ENCODE data around the gene EBF3. TPM values are rescaled to one million over a fixed set of nuclear protein-coding genes. Genes with fewer than 3 reads are reported as not detected.
A peak's percentile ranks its signal among the peaks of the same experiment; 100 is the strongest.

Gene EBF3
- total RNA-seq, 4 donors from 2014 or later: 0.42 to 2.9 (median 1.3) TPM

GRCh38 chr10:129952378-129953118, 11.5 kb downstream of the EBF3 start:
- H3K27ac ChIP-seq: peak overlapping the region in 2 of 4 donors; percentile 68 to 69

GRCh38 chr10:129951970-129952265, 12.2 kb downstream of the EBF3 start:
- Histone ChIP-seq H3K27me3 (peaks cover 0 to 84% (median 4%) of the 10 kb centered on the region in 4 donors), H3K27ac (no peak overlapping the region), H3K4me3 (no peak overlapping the region), H3K9me3 (no peaks in the 10 kb centered on the region), H3K36me3 (no peaks in the 10 kb centered on the region), H3K4me1 (peaks cover 0 to 20% (median 3%) of the 10 kb centered on the region in 3 donors)
- no peak for TF ChIP-seq CTCF (IDR thresholded peaks at IDR 0.05)
- no peak for TF ChIP-seq POLR2A (IDR thresholded peaks at IDR 0.05)
- intact Hi-C loops (cut with DNase I): no loop called here
- 82 to 94% methylated on average over 4 of the region's 4 CpGs for WGBS, 2 donors
- DNase-seq: no peak

More at GRCh38 chr10:129952378-129953118, 11.5 kb downstream of the EBF3 start:
- H3K36me3 ChIP-seq: no peaks in the 10 kb centered on the region
- peaks cover 0 to 86% (median 9%) of the 10 kb centered on the region in 4 donors for H3K27me3 ChIP-seq
- WGBS, 2 donors: 59 to 70% methylated on average over 13 of the region's 13 CpGs
- H3K4me3 ChIP-seq: no peak overlapping the region
- DNase-seq: no peak
- intact Hi-C loops (cut with DNase I): no loop called here
- no peaks in the 10 kb centered on the region for H3K9me3 ChIP-seq
- peaks cover 0 to 20% (median 3%) of the 10 kb centered on the region in 3 donors for H3K4me1 ChIP-seq
- no peak for TF ChIP-seq CTCF (IDR thresholded peaks at IDR 0.05)
- no peak for TF ChIP-seq POLR2A (IDR thresholded peaks at IDR 0.05)

GRCh38 chr10:129951101-129951969, 12.7 kb downstream of the EBF3 start:
- TF ChIP-seq CTCF (IDR thresholded peaks at IDR 0.05) (no peak), POLR2A (IDR thresholded peaks at IDR 0.05) (no peak)
- intact Hi-C loops (cut with DNase I): no loop called here
- no peak for DNase-seq
- Histone ChIP-seq H3K27me3 (peaks cover 0 to 84% (median 2%) of the 10 kb centered on the region in 4 donors), H3K4me1 (peaks cover 0 to 20% (median 3%) of the 10 kb centered on the region in 3 donors), H3K36me3 (no peaks in the 10 kb centered on the region), H3K9me3 (no peaks in the 10 kb centered on the region), H3K4me3 (no peak overlapping the region), H3K27ac (peak overlapping the region in 2 of 4 donors; percentile 30 to 32)
- 73 to 78% methylated on average over 15 to 27 of the region's 30 CpGs for WGBS, 2 donors

GRCh38 chr10:129950676-129951075, 13.4 kb downstream of the EBF3 start:
- Histone ChIP-seq H3K4me1 (peaks cover 0 to 20% (median 3%) of the 10 kb centered on the region in 3 donors), H3K9me3 (no peaks in the 10 kb centered on the region), H3K27ac (peak overlapping the region in 2 of 4 donors; percentile 30 to 32), H3K27me3 (peaks cover 0 to 77% (median 0%) of the 10 kb centered on the region in 4 donors), H3K36me3 (no peaks in the 10 kb centered on the region), H3K4me3 (no peak overlapping the region)
- WGBS, 2 donors: 73 to 76% methylated on average over 2 of the region's 2 CpGs
- TF ChIP-seq POLR2A (IDR thresholded peaks at IDR 0.05) (no peak), CTCF (IDR thresholded peaks at IDR 0.05) (no peak)
- intact Hi-C loops (cut with DNase I): no loop called here
- no peak for DNase-seq

- Histone ChIP-seq H3K9me3 (no peaks in the 10 kb centered on the region), H3K36me3 (no peaks in the 10 kb centered on the region), H3K4me1 (peaks cover 0 to 20% (median 3%) of the 10 kb centered on the region in 3 donors), H3K27ac (peak overlapping the region in 3 of 4 donors; percentile 20 to 32 (median 21)), H3K4me3 (no peak overlapping the region), H3K27me3 (peaks cover 0 to 75% (median 0%) of the 10 kb centered on the region in 4 donors)
- TF ChIP-seq POLR2A (IDR thresholded peaks at IDR 0.05) (no peak), CTCF (IDR thresholded peaks at IDR 0.05) (no peak)
- 3 to 4% methylated on average over 13 to 15 of the region's 16 CpGs for WGBS, 2 donors
- DNase-seq: no peak
- intact Hi-C loops (cut with DNase I): no loop called here
These were observed 14.2 kb downstream of the EBF3 start for GRCh38 chr10:129949891-129950291.
